Dendritic cell treated with granulocyte-macrophage colony-stimulating factor and Interleukin-4, amounts not matched to agents 40 ng/mL and 50 ng/mL, for 4 days (primary cell): ENCODE measurements around the gene FAM199X.
A peak's percentile ranks its signal among the peaks of the same experiment; 100 is the strongest.

Experiments
- H3K27ac Mint-ChIP-seq: one replicate; pipeline ENCODE4 v1.8.0; 2022; ENCODE audit warnings: mild to moderate bottlenecking, mixed read lengths
- H3K27me3 Mint-ChIP-seq: one replicate; pipeline ENCODE4 v1.8.0; 2022; ENCODE audit warnings: mild to moderate bottlenecking, mixed read lengths
- H3K36me3 Mint-ChIP-seq: one replicate; pipeline ENCODE4 v1.8.0; 2022; ENCODE audit warnings: low read depth, mixed read lengths
- H3K4me1 Mint-ChIP-seq: one replicate; pipeline ENCODE4 v1.8.0; 2022; ENCODE audit warnings: low read depth, mixed read lengths
- H3K4me3 Mint-ChIP-seq: one replicate; pipeline ENCODE4 v1.8.0; 2022; ENCODE audit warnings: mild to moderate bottlenecking, moderate library complexity, mixed read lengths
- H3K9me3 Mint-ChIP-seq: one replicate; pipeline ENCODE4 v1.8.0; 2022; ENCODE audit warnings: mixed read lengths
- intact Hi-C: fragments of 100-400 bp; cut with micrococcal nuclease; formaldehyde crosslinking; loops from one replicate; pipeline ENCODE4 v1.15.0; 2022

Gene FAM199X

DNA sequence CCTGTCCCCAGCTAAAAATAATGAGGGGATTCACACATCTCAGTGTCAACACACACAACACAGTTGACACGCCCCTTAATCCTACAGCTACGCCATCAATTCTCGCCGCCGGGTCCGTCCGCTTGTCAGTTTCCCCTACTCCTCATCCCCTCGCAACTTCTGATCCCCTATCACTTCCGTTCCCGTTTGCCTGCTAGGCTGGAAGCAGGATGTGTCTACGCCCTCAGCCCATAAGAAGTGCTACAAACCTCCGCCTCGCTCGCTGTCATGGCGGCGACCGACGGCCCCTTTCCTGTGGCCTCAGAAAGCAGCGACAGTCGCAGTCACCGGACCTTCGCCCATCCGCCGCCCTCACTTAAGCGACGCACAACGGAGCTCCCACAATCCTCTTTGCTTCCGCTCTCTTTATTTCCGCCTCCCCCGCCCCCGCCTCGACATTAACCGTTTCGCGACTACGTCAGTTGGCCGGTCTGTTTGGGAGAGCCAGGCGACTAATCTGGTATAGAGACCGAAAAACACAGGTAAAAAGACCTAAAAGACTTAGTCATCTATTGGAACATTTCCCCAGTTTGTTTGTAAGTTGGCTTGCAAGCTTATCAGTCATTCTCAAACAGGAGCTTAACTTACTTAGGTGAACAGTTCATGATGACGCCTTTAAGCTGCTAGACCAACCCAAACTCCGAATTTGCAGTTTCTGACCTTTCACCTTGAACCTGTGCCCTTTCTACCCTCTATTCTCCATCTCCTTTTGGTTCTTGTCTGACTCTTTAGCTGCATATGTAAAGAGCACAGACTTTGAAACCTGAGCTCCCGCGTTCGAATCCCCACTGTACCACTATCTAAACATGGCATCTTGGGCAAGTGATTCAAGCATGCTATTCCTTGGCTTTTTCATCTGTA lies 9.4 kb upstream of the FAM199X start, which contains the start of gene SLC25A53:
TSS of gene SLC25A53 (minus strand) at position 380 of the 900 bp plus-strand sequence. CDS start 51,752 bp downstream, outside the sequence.
- peak within 1 kb of the TSS; percentile 98 for H3K27ac Mint-ChIP-seq
- peak within 1 kb of the TSS; percentile 94 for H3K4me3 Mint-ChIP-seq
- intact Hi-C loops: loop anchor here (1.0 to 10.0 kb wide), 2 partner anchors 9 to 472 kb away; partner anchors contain the start of genes FAM199X and MORF4L2
- no peaks in the 10 kb centered on the region for H3K27me3 Mint-ChIP-seq
- peaks cover 5% of the 10 kb centered on the region for H3K4me1 Mint-ChIP-seq
- peaks cover 22% of the 10 kb centered on the region for H3K36me3 Mint-ChIP-seq
- H3K9me3 Mint-ChIP-seq: no peaks in the 10 kb centered on the region

DNA sequence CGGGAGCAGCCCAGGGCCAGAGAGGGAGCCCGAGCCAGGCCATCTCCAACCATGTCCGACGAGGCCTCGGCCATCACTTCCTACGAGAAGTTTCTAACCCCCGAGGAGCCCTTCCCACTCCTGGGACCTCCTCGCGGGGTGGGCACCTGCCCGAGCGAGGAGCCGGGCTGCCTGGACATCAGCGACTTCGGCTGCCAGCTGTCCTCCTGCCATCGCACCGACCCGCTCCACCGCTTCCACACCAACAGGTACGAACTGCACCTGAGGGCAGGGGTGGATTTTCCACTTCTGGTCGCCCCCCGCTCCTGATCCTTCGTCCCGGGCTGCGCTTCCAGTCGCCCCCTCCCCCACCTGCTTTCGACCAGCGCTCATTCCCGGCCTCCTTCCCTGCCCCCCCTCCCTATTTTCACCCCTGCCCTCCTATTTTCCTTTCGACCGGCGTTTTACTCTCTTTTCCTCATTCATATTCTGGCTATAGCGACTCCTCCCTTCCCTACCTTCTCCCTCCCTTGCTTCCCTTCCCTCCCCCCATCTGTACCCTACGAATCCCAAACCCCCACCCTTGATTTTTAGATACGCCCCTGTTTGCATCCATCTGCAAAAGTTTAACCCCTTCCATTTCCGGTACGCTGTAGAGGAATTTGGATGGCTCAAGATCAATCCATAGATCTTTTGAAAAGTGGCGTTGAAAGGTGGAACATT lies 633 bp downstream of the FAM199X start:
- Mint-ChIP-seq H3K27ac (peak overlapping the region; percentile 85), H3K27me3 (no peaks in the 10 kb centered on the region)
- intact Hi-C loops: loop anchor here (1.0 kb wide), 1 partner anchor 11 kb away; no protein-coding TSS in a partner anchor

DNA sequence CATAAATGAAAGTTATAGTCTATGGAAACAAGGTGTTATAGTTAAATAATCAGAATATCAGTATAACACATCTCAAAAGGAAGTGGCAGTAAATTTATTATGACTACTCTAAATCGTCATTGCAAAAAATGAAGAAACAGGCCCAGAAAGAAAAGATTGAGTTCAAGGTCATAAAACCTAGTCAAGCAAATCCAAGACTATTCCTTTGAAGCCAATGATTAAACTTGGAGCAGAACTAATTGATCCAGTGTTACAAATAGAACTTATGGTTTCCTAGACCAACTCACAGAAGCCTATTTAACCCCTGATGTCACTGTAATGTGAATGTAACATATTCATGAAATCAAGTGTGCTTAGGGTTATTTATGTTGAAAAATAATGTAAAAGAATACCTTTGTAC lies 1.9 kb downstream of the FAM199X start:
- H3K36me3 Mint-ChIP-seq: peaks cover 19% of the 10 kb centered on the region
- intact Hi-C loops: no loop called here
- peak overlapping the region; percentile 85 for H3K27ac Mint-ChIP-seq
- peak overlapping the region; percentile 81 for H3K4me3 Mint-ChIP-seq
- peaks cover 42% of the 10 kb centered on the region for H3K4me1 Mint-ChIP-seq
- H3K9me3 Mint-ChIP-seq: no peaks in the 10 kb centered on the region
- H3K27me3 Mint-ChIP-seq: no peaks in the 10 kb centered on the region

More for the DNA sequence above, 633 bp downstream of the FAM199X start:
- Mint-ChIP-seq H3K36me3 (peaks cover 19% of the 10 kb centered on the region), H3K4me1 (peaks cover 52% of the 10 kb centered on the region), H3K9me3 (no peaks in the 10 kb centered on the region), H3K4me3 (peak overlapping the region; percentile 81)

- intact Hi-C loops: no loop called here
- Mint-ChIP-seq H3K9me3 (no peaks in the 10 kb centered on the region), H3K27ac (no peak overlapping the region), H3K36me3 (peaks cover 31% of the 10 kb centered on the region), H3K4me3 (no peak overlapping the region), H3K4me1 (peaks cover 32% of the 10 kb centered on the region), H3K27me3 (no peaks in the 10 kb centered on the region)
Observed at GRCh38 chrX:104172121-104172520, 5.9 kb downstream of the FAM199X start.

- intact Hi-C loops: no loop called here
- H3K36me3 Mint-ChIP-seq: peaks cover 37% of the 10 kb centered on the region
- H3K4me3 Mint-ChIP-seq: no peak overlapping the region
- H3K9me3 Mint-ChIP-seq: no peaks in the 10 kb centered on the region
- peaks cover 26% of the 10 kb centered on the region for H3K4me1 Mint-ChIP-seq
- no peak overlapping the region for H3K27ac Mint-ChIP-seq
- H3K27me3 Mint-ChIP-seq: no peaks in the 10 kb centered on the region
Observed at GRCh38 chrX:104172788-104173187, 6.5 kb downstream of the FAM199X start.

GRCh38 chrX:104173841-104174240 lies 7.6 kb downstream of the FAM199X start:
- Mint-ChIP-seq H3K27ac (no peak overlapping the region), H3K36me3 (peaks cover 45% of the 10 kb centered on the region), H3K4me3 (no peak overlapping the region), H3K4me1 (peaks cover 17% of the 10 kb centered on the region), H3K27me3 (no peaks in the 10 kb centered on the region), H3K9me3 (no peaks in the 10 kb centered on the region)
- intact Hi-C loops: no loop called here

DNA sequence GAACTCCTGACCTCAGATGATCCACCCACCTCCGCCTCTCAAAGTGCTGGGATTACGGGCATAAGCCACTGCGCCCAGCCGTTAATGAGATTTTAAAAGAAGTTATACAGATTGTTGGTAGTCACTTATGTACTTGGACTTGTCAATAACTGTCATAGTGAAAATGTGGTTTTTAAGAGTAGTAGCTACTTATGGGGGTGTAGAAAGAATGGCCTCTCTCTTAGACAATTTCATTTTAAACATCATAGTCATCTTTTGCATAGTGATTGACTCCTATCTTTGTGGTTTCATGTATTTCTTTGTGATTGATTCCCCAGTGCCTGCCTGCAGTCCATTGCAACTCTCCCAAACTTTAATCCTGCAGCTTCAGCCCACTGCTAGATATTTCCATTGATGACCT lies 17.4 kb downstream of the FAM199X start:
- Mint-ChIP-seq H3K27me3 (no peaks in the 10 kb centered on the region), H3K4me1 (peaks cover 6% of the 10 kb centered on the region), H3K27ac (no peak overlapping the region), H3K9me3 (no peaks in the 10 kb centered on the region), H3K4me3 (no peak overlapping the region), H3K36me3 (peaks cover 59% of the 10 kb centered on the region)
- intact Hi-C loops: no loop called here

- Mint-ChIP-seq H3K27me3 (no peaks in the 10 kb centered on the region), H3K27ac (no peak overlapping the region), H3K36me3 (peaks cover 64% of the 10 kb centered on the region), H3K9me3 (no peaks in the 10 kb centered on the region), H3K4me1 (no peaks in the 10 kb centered on the region), H3K4me3 (no peak overlapping the region)
- intact Hi-C loops: no loop called here
Observed at GRCh38 chrX:104187931-104188330, 21.7 kb downstream of the FAM199X start.

- no peak overlapping the region for H3K4me3 Mint-ChIP-seq
- peaks cover 52% of the 10 kb centered on the region for H3K36me3 Mint-ChIP-seq
- H3K27ac Mint-ChIP-seq: no peak overlapping the region
- H3K9me3 Mint-ChIP-seq: no peaks in the 10 kb centered on the region
- no peaks in the 10 kb centered on the region for H3K4me1 Mint-ChIP-seq
- no peaks in the 10 kb centered on the region for H3K27me3 Mint-ChIP-seq
- intact Hi-C loops: no loop called here
Observed at GRCh38 chrX:104189837-104190236, 23.6 kb downstream of the FAM199X start.

GRCh38 chrX:104193485-104193884 lies 27.2 kb downstream of the FAM199X start:
- Mint-ChIP-seq H3K27ac (no peak overlapping the region), H3K9me3 (no peaks in the 10 kb centered on the region), H3K27me3 (no peaks in the 10 kb centered on the region), H3K4me3 (no peak overlapping the region), H3K36me3 (peaks cover 46% of the 10 kb centered on the region), H3K4me1 (no peaks in the 10 kb centered on the region)
- intact Hi-C loops: no loop called here

GRCh38 chrX:104195013-104195412 lies 28.8 kb downstream of the FAM199X start:
- peaks cover 43% of the 10 kb centered on the region for H3K36me3 Mint-ChIP-seq
- no peaks in the 10 kb centered on the region for H3K27me3 Mint-ChIP-seq
- intact Hi-C loops: no loop called here
- H3K4me3 Mint-ChIP-seq: no peak overlapping the region
- H3K4me1 Mint-ChIP-seq: no peaks in the 10 kb centered on the region
- no peaks in the 10 kb centered on the region for H3K9me3 Mint-ChIP-seq
- H3K27ac Mint-ChIP-seq: no peak overlapping the region

- Mint-ChIP-seq H3K27ac (no peak overlapping the region), H3K27me3 (no peaks in the 10 kb centered on the region)
Observed at GRCh38 chrX:104195489-104196084, 29.3 kb downstream of the FAM199X start.

DNA sequence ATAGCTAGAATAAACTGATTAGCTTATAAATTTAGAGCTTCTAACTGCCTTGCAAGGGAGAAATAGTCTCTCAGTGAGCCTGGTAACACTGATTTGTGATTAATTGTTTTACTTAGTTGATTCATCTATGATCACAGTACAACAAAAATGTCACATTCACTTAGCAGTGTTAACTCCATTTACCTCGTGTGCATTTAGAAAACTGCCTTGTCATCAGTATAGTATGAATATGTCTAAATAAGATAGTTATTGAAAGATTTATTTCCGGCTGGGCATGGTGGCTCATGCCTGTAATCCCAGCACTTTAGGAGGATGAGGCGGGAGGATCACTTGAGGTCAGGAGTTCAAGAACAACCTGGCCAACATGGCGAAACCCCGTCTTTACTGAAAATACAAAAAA lies 39.3 kb downstream of the FAM199X start:
- no peak overlapping the region for H3K27ac Mint-ChIP-seq
- H3K4me3 Mint-ChIP-seq: no peak overlapping the region
- no peaks in the 10 kb centered on the region for H3K27me3 Mint-ChIP-seq
- intact Hi-C loops: no loop called here
- no peaks in the 10 kb centered on the region for H3K4me1 Mint-ChIP-seq
- H3K9me3 Mint-ChIP-seq: no peaks in the 10 kb centered on the region
- H3K36me3 Mint-ChIP-seq: peaks cover 14% of the 10 kb centered on the region

More at GRCh38 chrX:104195489-104196084, 29.3 kb downstream of the FAM199X start:
- Mint-ChIP-seq H3K36me3 (peaks cover 39% of the 10 kb centered on the region), H3K9me3 (no peaks in the 10 kb centered on the region), H3K4me3 (no peak overlapping the region), H3K4me1 (no peaks in the 10 kb centered on the region)
- intact Hi-C loops: no loop called here

DNA sequence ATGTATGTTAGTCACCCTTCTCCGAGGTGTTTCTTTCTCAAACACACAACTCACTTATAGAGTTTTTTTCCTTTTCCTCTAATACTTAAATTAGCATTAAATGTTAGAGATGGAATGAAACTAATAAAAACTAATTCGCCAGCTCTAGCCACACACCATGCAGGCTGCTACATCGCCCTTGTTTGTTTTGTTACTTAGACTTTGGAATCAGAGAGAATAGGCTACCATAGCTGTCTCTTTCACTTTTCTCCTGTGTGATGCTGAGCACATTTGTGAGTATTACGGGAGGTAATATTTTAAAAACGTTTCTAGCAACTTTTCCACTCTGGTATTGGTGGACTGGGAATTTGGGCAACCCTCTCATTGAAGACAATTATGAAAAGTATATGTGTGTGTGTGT lies 44.9 kb downstream of the FAM199X start:
- no peak overlapping the region for H3K27ac Mint-ChIP-seq
- intact Hi-C loops: no loop called here
- no peaks in the 10 kb centered on the region for H3K27me3 Mint-ChIP-seq
- H3K4me1 Mint-ChIP-seq: no peaks in the 10 kb centered on the region
- no peaks in the 10 kb centered on the region for H3K9me3 Mint-ChIP-seq
- H3K36me3 Mint-ChIP-seq: no peaks in the 10 kb centered on the region
- no peak overlapping the region for H3K4me3 Mint-ChIP-seq
